ENCODE results near the gene SUMF1.

SUMF1 gene

GRCh38 chr3:4411236-4411635 lies 55.8 kb downstream of the SUMF1 start:
- Histone ChIP-seq H3F3A (ENCODE audit: insufficient read depth, low read length) (no peaks in the 10 kb centered on the region), H3K79me2 (ENCODE audit: low read length) (no peaks in the 10 kb centered on the region)

GRCh38 chr3:4410606-4411005 lies 56.5 kb downstream of the SUMF1 start:
- no peak for DNase-seq
- Histone ChIP-seq H3K27me3 (replicated peaks; ENCODE audit: insufficient read depth, low read length) (no peaks in the 10 kb centered on the region), H3K36me3 (replicated peaks; ENCODE audit: insufficient read depth, low read length) (no peaks in the 10 kb centered on the region), H3K9me2 (replicated peaks; ENCODE audit: insufficient read depth, low read length) (no peaks in the 10 kb centered on the region), H3K4me1 (ENCODE audit: low read length) (no peaks in the 10 kb centered on the region), H3K4me2 (ENCODE audit: low read depth, low read length) (no peak overlapping the region), H3K27ac (ENCODE audit: low read length) (no peak overlapping the region), H2AFZ (ENCODE audit: low read length) (no peak overlapping the region), H3K4me3 (ENCODE audit: low read length) (no peak overlapping the region), H3K9ac (ENCODE audit: low read length) (no peak overlapping the region), H3K9me3 (replicated peaks; ENCODE audit: insufficient read depth, low read length) (no peaks in the 10 kb centered on the region), H4K20me1 (ENCODE audit: insufficient read depth, low read length) (no peaks in the 10 kb centered on the region), H3K79me2 (ENCODE audit: low read length) (no peaks in the 10 kb centered on the region), H3F3A (ENCODE audit: insufficient read depth, low read length) (no peaks in the 10 kb centered on the region)
- TF ChIP-seq EZH2 (optimal IDR thresholded peaks at IDR 0.05; ENCODE audit: low read depth, low read length), result no peak
- no peak for TF ChIP-seq EZH2phosphoT487 (IDR thresholded peaks at IDR 0.05; ENCODE audit: low read length)
- no peak for TF ChIP-seq CTCF (IDR thresholded peaks at IDR 0.05; ENCODE audit: low read length)

More at GRCh38 chr3:4411236-4411635, 55.8 kb downstream of the SUMF1 start:
- Histone ChIP-seq H4K20me1 (ENCODE audit: insufficient read depth, low read length) (no peaks in the 10 kb centered on the region), H3K4me1 (ENCODE audit: low read length) (no peaks in the 10 kb centered on the region), H3K9me2 (replicated peaks; ENCODE audit: insufficient read depth, low read length) (no peaks in the 10 kb centered on the region), H3K9me3 (replicated peaks; ENCODE audit: insufficient read depth, low read length) (no peaks in the 10 kb centered on the region), H3K27me3 (replicated peaks; ENCODE audit: insufficient read depth, low read length) (no peaks in the 10 kb centered on the region), H3K27ac (ENCODE audit: low read length) (no peak overlapping the region), H3K36me3 (replicated peaks; ENCODE audit: insufficient read depth, low read length) (no peaks in the 10 kb centered on the region), H2AFZ (ENCODE audit: low read length) (no peak overlapping the region), H3K9ac (ENCODE audit: low read length) (no peak overlapping the region), H3K4me3 (ENCODE audit: low read length) (no peak overlapping the region), H3K4me2 (ENCODE audit: low read depth, low read length) (no peak overlapping the region)
- DNase-seq, result no peak
- TF ChIP-seq CTCF (IDR thresholded peaks at IDR 0.05; ENCODE audit: low read length) (no peak), EZH2 (optimal IDR thresholded peaks at IDR 0.05; ENCODE audit: low read depth, low read length) (no peak), EZH2phosphoT487 (IDR thresholded peaks at IDR 0.05; ENCODE audit: low read length) (no peak)

- Histone ChIP-seq H3K27ac (ENCODE audit: low read length) (no peak overlapping the region), H3K4me1 (ENCODE audit: low read length) (no peaks in the 10 kb centered on the region)
- DNase-seq, result no peak
These were observed 57.0 kb downstream of the SUMF1 start for GRCh38 chr3:4409971-4410573.

More at GRCh38 chr3:4409971-4410573, 57.0 kb downstream of the SUMF1 start:
- Histone ChIP-seq H3K9me2 (replicated peaks; ENCODE audit: insufficient read depth, low read length) (no peaks in the 10 kb centered on the region), H3K27me3 (replicated peaks; ENCODE audit: insufficient read depth, low read length) (no peaks in the 10 kb centered on the region), H3K4me2 (ENCODE audit: low read depth, low read length) (no peak overlapping the region), H3F3A (ENCODE audit: insufficient read depth, low read length) (no peaks in the 10 kb centered on the region), H2AFZ (ENCODE audit: low read length) (no peak overlapping the region), H3K79me2 (ENCODE audit: low read length) (no peaks in the 10 kb centered on the region), H3K9ac (ENCODE audit: low read length) (no peak overlapping the region), H3K36me3 (replicated peaks; ENCODE audit: insufficient read depth, low read length) (no peaks in the 10 kb centered on the region), H3K9me3 (replicated peaks; ENCODE audit: insufficient read depth, low read length) (no peaks in the 10 kb centered on the region), H4K20me1 (ENCODE audit: insufficient read depth, low read length) (no peaks in the 10 kb centered on the region), H3K4me3 (ENCODE audit: low read length) (no peak overlapping the region)
- TF ChIP-seq CTCF (IDR thresholded peaks at IDR 0.05; ENCODE audit: low read length) (no peak), EZH2 (optimal IDR thresholded peaks at IDR 0.05; ENCODE audit: low read depth, low read length) (no peak), EZH2phosphoT487 (IDR thresholded peaks at IDR 0.05; ENCODE audit: low read length) (no peak)
